Measurements from ENCODE around the gene RABGGTA.

Gene RABGGTA

DNA sequence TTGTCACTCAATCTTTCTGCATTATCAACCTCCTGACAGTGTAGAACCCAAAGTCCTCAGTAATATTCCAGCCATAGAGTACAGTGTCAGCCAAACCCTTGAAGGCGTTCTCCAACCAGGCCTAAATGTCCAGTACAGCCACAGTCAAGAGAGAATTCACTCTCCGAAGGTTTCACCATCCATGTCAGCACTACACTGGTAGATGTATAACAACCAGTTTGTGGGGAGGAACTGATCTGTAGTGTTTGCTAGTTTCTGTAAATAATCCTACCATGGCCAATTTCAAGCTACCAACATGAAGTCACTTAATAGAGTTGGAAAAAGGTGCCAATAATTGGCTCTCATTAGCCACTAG is 55.1 kb downstream of the RABGGTA start:
- in situ Hi-C loops (cut with HindIII; ENCODE audit: low sequenced_read_pairs): no loop called here
- H3K4me3 ChIP-seq (ENCODE audit: low read depth, low read length): peak overlapping the region; percentile 88
- DNase-seq (ENCODE audit: low read depth): no peak
- TF ChIP-seq, protein P1, sequence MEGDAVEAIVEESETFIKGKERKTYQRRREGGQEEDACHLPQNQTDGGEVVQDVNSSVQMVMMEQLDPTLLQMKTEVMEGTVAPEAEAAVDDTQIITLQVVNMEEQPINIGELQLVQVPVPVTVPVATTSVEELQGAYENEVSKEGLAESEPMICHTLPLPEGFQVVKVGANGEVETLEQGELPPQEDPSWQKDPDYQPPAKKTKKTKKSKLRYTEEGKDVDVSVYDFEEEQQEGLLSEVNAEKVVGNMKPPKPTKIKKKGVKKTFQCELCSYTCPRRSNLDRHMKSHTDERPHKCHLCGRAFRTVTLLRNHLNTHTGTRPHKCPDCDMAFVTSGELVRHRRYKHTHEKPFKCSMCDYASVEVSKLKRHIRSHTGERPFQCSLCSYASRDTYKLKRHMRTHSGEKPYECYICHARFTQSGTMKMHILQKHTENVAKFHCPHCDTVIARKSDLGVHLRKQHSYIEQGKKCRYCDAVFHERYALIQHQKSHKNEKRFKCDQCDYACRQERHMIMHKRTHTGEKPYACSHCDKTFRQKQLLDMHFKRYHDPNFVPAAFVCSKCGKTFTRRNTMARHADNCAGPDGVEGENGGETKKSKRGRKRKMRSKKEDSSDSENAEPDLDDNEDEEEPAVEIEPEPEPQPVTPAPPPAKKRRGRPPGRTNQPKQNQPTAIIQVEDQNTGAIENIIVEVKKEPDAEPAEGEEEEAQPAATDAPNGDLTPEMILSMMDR (IDR thresholded peaks at IDR 0.05; ENCODE audit: low read depth, low read length, missing control alignments): no peak
